Fibroblast of lung (primary cell): ENCODE data around the gene SLC25A6. TPM values are rescaled to one million over a fixed set of nuclear protein-coding genes. Genes with fewer than 3 reads are reported as not detected.
A peak's percentile ranks its signal among the peaks of the same experiment; 100 is the strongest.

Experiments used
- DNase-seq, 2 donors: peaks; one replicate each; pipeline versions ENCODE4 v3.0.0 to v3.0.0-alpha.2; 2010; ENCODE audit warnings: low read depth in 2 of 2
- H2AFZ ChIP-seq: 2 replicates; pipeline ENCODE4 v1.5.1; 2012; ENCODE audit warnings: low read length, control low read depth, inconsistent platforms
- H3K27ac ChIP-seq: 2 replicates; pipeline ENCODE4 v1.5.1; 2011; ENCODE audit warnings: low read length, control low read depth; ENCODE audit not compliant: insufficient read depth
- H3K27me3 ChIP-seq: 2 replicates; pipeline ENCODE4 v1.5.1; 2011; ENCODE audit warnings: mild to moderate bottlenecking, low read length; ENCODE audit not compliant: control insufficient read depth, insufficient read depth
- H3K36me3 ChIP-seq: 2 replicates; pipeline ENCODE4 v1.5.1; 2011; ENCODE audit warnings: low read length; ENCODE audit not compliant: control insufficient read depth, insufficient read depth
- H3K4me1 ChIP-seq: 2 replicates; pipeline ENCODE4 v1.5.1; 2011; ENCODE audit warnings: low read length; ENCODE audit not compliant: control insufficient read depth, insufficient read depth; ENCODE audit errors: extremely low read depth
- H3K4me2 ChIP-seq: 2 replicates; pipeline ENCODE4 v1.5.1; 2011; ENCODE audit warnings: low read length, control low read depth; ENCODE audit not compliant: insufficient read depth; ENCODE audit errors: extremely low read depth
- H3K4me3 ChIP-seq, 4 experiments: fragments of 200-600 bp in 1 of 4; sonication (generic) in 1 of 4; replicated peaks in 1 of 4; 2 replicates each; pipeline ENCODE4 v1.5.1; 2011 to 2016; ENCODE audit warnings: low read length in 4 of 4, low read depth in 3 of 4, mild to moderate bottlenecking in 3 of 4, control low read depth in 2 of 4, inconsistent platforms in 1 of 4, mixed read lengths in 1 of 4; ENCODE audit not compliant: insufficient read depth in 1 of 4; ENCODE audit errors: control extremely low read depth in 1 of 4
- H3K79me2 ChIP-seq: 2 replicates; pipeline ENCODE4 v1.5.1; 2012; ENCODE audit warnings: mild to moderate bottlenecking, low read length, inconsistent platforms; ENCODE audit not compliant: control insufficient read depth, insufficient read depth
- H3K9ac ChIP-seq: 2 replicates; pipeline ENCODE4 v1.5.1; 2011; ENCODE audit warnings: mild to moderate bottlenecking, low read length, control low read depth; ENCODE audit not compliant: insufficient read depth
- H3K9me3 ChIP-seq: 2 replicates; pipeline ENCODE4 v1.5.1; 2012; ENCODE audit warnings: low read depth, low read length; ENCODE audit not compliant: control insufficient read depth, insufficient read depth
- H4K20me1 ChIP-seq: 2 replicates; pipeline ENCODE4 v1.5.1; 2011; ENCODE audit warnings: low read length; ENCODE audit not compliant: control insufficient read depth, insufficient read depth; ENCODE audit errors: extremely low read depth
- EZH2 ChIP-seq: IDR thresholded peaks from 2 replicates; pipeline ENCODE4 v1.5.1; 2012; ENCODE audit warnings: low read length, control low read depth, mild to moderate bottlenecking; ENCODE audit errors: missing control alignments
- polyA plus RNA-seq, 2 donors: library from polyadenylated mRNA; depleted of rRNA in 1 of 2; stranded (reverse) in 1 of 2; unstranded in 1 of 2; fragments of >200 nt; gene quantifications; 2 replicates each; pipeline ENCODE4 v1.2.1, GENCODE V29; 2011 to 2012; ENCODE audit warnings: missing spikeins in 1 of 2
- total RNA-seq: library from RNA; depleted of rRNA; stranded (reverse); fragments of >200 nt; gene quantifications from 2 replicates; pipeline ENCODE4 v1.2.1, GENCODE V29; 2014
- TF ChIP-seq, protein P1 (sequence below), 2 donors: IDR thresholded peaks in 1 of 2; conservative IDR thresholded peaks in 1 of 2; 1 replicate in 1 of 2; 2 replicates in 1 of 2; pipeline ENCODE4 v1.5.1; 2011 to 2012; ENCODE audit warnings: low read length in 2 of 2, control low read depth in 1 of 2, inconsistent platforms in 1 of 2, low read depth in 1 of 2, mild to moderate bottlenecking in 1 of 2

The SLC25A6 gene
- total and polyA plus RNA-seq, 2 donors (not counting 1 experiment from before 2014, with no cell fraction given): 158 to 220 TPM

- Histone ChIP-seq H3K4me1 (peaks cover 4% of the 10 kb centered on the region), H3K27me3 (no peaks in the 10 kb centered on the region), H4K20me1 (peaks cover 2% of the 10 kb centered on the region), H3K36me3 (peaks cover 42% of the 10 kb centered on the region), H3K79me2 (peaks cover 35% of the 10 kb centered on the region), H2AFZ (no peak overlapping the region), H3K9ac (no peak overlapping the region), H3K4me3 (no peak overlapping the region), H3K4me2 (no peak overlapping the region), H3K27ac (no peak overlapping the region), H3K9me3 (no peaks in the 10 kb centered on the region)
- TF ChIP-seq, protein P1, sequence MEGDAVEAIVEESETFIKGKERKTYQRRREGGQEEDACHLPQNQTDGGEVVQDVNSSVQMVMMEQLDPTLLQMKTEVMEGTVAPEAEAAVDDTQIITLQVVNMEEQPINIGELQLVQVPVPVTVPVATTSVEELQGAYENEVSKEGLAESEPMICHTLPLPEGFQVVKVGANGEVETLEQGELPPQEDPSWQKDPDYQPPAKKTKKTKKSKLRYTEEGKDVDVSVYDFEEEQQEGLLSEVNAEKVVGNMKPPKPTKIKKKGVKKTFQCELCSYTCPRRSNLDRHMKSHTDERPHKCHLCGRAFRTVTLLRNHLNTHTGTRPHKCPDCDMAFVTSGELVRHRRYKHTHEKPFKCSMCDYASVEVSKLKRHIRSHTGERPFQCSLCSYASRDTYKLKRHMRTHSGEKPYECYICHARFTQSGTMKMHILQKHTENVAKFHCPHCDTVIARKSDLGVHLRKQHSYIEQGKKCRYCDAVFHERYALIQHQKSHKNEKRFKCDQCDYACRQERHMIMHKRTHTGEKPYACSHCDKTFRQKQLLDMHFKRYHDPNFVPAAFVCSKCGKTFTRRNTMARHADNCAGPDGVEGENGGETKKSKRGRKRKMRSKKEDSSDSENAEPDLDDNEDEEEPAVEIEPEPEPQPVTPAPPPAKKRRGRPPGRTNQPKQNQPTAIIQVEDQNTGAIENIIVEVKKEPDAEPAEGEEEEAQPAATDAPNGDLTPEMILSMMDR (conservative IDR thresholded peaks at IDR 0.05 in 1 of 2, IDR thresholded peaks at IDR 0.05 in 1 of 2; ENCODE audit: low read depth in 1 of 2, low read length in 2 of 2): no peak
- no peak for TF ChIP-seq EZH2
- DNase-seq: no peak
Measured at GRCh38 chrX:1385253-1386223, 6.4 kb downstream of the SLC25A6 start.

DNA sequence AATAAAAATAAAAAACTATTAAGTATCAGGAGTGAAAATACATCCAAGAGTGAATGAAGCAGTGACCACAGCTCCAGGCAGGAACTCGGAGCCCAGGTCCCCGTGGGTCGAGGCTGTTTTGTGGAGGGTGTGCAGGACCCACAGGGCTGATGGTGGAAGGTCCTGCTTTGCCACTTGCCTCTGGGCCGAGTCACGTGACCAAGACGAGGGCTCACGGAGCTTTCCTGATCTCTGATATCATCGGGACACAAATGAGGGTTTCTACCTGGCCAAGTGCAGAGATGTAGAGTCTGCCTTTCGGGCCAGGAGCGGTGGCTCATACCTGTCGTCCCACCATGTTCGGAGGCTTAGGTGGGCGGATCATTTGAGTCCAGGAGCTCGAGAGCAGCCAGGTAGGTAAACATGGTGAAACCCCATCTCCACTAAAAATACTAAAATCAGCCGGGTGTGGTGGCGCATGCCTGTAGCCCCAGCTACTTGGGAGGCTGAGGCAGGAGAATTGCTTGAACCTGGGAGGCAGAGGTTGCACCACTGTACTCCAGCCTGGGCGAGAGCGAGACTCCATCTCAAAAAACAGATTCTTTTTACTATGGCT, 7.2 kb downstream of the SLC25A6 start:
- H3K4me1 ChIP-seq: peaks cover 3% of the 10 kb centered on the region
- TF ChIP-seq, protein P1 (conservative IDR thresholded peaks at IDR 0.05 in 1 of 2, IDR thresholded peaks at IDR 0.05 in 1 of 2; ENCODE audit: low read depth in 1 of 2, low read length in 2 of 2): no peak
- TF ChIP-seq EZH2: no peak
- H2AFZ ChIP-seq: no peak overlapping the region
- no peak overlapping the region for H3K27ac ChIP-seq
- H3K4me3 ChIP-seq: no peak overlapping the region
- no peak overlapping the region for H3K4me2 ChIP-seq
- H4K20me1 ChIP-seq: peaks cover 2% of the 10 kb centered on the region
- H3K9ac ChIP-seq: no peak overlapping the region
- no peaks in the 10 kb centered on the region for H3K9me3 ChIP-seq
- no peaks in the 10 kb centered on the region for H3K27me3 ChIP-seq
- DNase-seq: no peak
- peaks cover 27% of the 10 kb centered on the region for H3K79me2 ChIP-seq
- H3K36me3 ChIP-seq: peaks cover 40% of the 10 kb centered on the region

DNA sequence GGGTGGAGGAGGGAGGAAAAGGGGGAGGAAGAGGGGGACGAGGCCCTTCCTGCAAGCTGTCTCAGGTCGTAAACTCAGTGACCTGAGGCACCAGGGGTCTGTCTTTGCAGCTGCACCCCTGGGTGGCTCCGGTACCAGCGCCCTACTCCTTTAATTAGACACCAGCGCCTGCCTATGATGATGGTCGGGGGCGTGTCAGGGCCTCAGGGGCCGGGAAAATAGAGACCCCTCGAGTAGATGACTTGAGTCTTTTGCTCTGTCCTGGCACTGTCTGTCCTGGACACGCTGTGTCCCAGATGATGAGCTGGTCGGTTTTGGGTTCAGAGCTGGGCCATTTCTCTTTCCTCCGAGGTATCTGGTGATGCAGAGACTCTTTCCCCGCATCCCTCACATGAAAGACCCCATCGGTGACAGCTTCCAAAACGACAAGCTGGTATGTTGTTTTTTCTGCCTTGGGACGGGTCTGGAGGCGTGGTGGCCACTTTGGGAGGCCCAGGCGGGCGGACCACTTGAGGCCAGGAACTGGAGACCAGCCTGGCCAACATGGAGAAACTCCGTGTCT, 11.2 kb downstream of the SLC25A6 start:
- Histone ChIP-seq H2AFZ (no peak overlapping the region), H3K27ac (no peak overlapping the region), H3K4me1 (peaks cover 3% of the 10 kb centered on the region), H3K9me3 (no peaks in the 10 kb centered on the region), H3K4me3 (no peak overlapping the region), H3K9ac (no peak overlapping the region), H3K36me3 (peaks cover 9% of the 10 kb centered on the region), H3K79me2 (no peaks in the 10 kb centered on the region), H3K27me3 (no peaks in the 10 kb centered on the region), H3K4me2 (no peak overlapping the region), H4K20me1 (no peaks in the 10 kb centered on the region)
- TF ChIP-seq, protein P1 (conservative IDR thresholded peaks at IDR 0.05 in 1 of 2, IDR thresholded peaks at IDR 0.05 in 1 of 2; ENCODE audit: low read depth in 1 of 2, low read length in 2 of 2): no peak
- TF ChIP-seq EZH2: no peak
- peak in 1 of 2 donors; percentile 16 for DNase-seq
